Transverse colon (tissue), 4 donors: Measurements from ENCODE around the gene PID1.
A peak's percentile ranks its signal among the peaks of the same experiment; 100 is the strongest.

Experiments used
- CTCF ChIP-seq, 5 experiments: fragments of 200-600 bp in 3 of 5; fragments of 450-650 bp in 2 of 5; sonication (generic) in 3 of 5; IDR thresholded peaks; 1 replicate in 2 of 5; 2 replicates in 3 of 5; pipeline ENCODE4 v1.5.1; 2016 to 2017; ENCODE audit warnings: antibody characterized with exemption in 5 of 5, inconsistent platforms in 3 of 5, mild to moderate bottlenecking in 2 of 5, moderate library complexity in 1 of 5
- EP300 ChIP-seq: sonication (generic); formaldehyde crosslinking; IDR thresholded peaks from one replicate; pipeline ENCODE4 v1.6.1; 2017; ENCODE audit warnings: antibody characterized with exemption, low read depth
- POLR2A ChIP-seq: fragments of 450-650 bp; IDR thresholded peaks from one replicate; pipeline ENCODE4 v1.6.1; 2016; ENCODE audit warnings: antibody characterized with exemption, mild to moderate bottlenecking, moderate library complexity
- POLR2AphosphoS5 ChIP-seq, 3 donors: sonication (generic); formaldehyde crosslinking; IDR thresholded peaks; one replicate each; pipeline ENCODE4 v1.6.1; 2016; ENCODE audit warnings: antibody characterized with exemption in 3 of 3

- TF ChIP-seq EP300 (no peak), POLR2AphosphoS5 (IDR thresholded peaks at IDR 0.05) (peak in 2 of 3 donors; percentile 43 to 66), CTCF (IDR thresholded peaks at IDR 0.05) (no peak), POLR2A (peak; percentile 13)
Observed at GRCh38 chr2:229154381-229154780, 116.7 kb downstream of the PID1 start.
